Upper lobe of left lung (tissue), 4 donors: Measurements from ENCODE around the gene GNG7.
"Not testable (repeated sequence)": the region's sequence is repeated elsewhere in the genome, so short reads cannot be mapped to it uniquely, and the experiment has no call there.

Source experiments
- EP300 ChIP-seq, 4 donors: sonication (generic); formaldehyde crosslinking; IDR thresholded peaks; one replicate each; pipeline ENCODE4 v1.5.1; 2017; ENCODE audit warnings: antibody characterized with exemption in 4 of 4, control low read depth in 2 of 4
- POLR2A ChIP-seq, 4 donors: fragments of 450-650 bp; IDR thresholded peaks; one replicate each; pipeline ENCODE4 v1.5.1; 2016 to 2017; ENCODE audit warnings: antibody characterized with exemption in 4 of 4, mild to moderate bottlenecking in 2 of 4
- POLR2AphosphoS5 ChIP-seq, 2 donors: sonication (generic); formaldehyde crosslinking; IDR thresholded peaks; one replicate each; pipeline ENCODE4 v1.5.1; 2017; ENCODE audit warnings: antibody characterized with exemption in 2 of 2
- TF ChIP-seq, protein P1 (sequence below), 6 experiments: fragments of 450-650 bp in 4 of 6; fragments of 200-600 bp in 2 of 6; sonication (generic) in 2 of 6; IDR thresholded peaks; one replicate each; pipeline ENCODE4 v1.5.1; 2016 to 2019; ENCODE audit warnings: antibody characterized with exemption in 6 of 6

DNA sequence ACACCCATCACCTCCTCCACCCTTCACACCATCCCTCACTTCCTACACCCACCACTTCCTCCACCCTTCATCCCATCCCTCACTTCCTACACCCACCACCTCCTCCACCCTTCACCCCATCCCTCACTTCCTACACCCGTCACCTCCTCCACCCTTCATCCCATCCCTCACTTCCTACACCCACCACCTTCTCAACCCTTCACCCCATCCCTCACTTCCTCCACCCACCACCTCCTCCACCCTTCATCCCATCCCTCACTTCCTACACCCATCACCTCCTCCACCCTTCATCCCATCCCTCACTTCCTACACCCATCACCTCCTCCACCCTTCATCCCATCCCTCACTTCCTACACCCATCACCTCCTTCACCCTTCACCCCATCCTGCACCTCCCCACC, 11.6 kb upstream of the GNG7 start:
- TF ChIP-seq EP300, POLR2AphosphoS5, POLR2A (IDR thresholded peaks at IDR 0.05): not testable (repeated sequence)
- TF ChIP-seq, protein P1, sequence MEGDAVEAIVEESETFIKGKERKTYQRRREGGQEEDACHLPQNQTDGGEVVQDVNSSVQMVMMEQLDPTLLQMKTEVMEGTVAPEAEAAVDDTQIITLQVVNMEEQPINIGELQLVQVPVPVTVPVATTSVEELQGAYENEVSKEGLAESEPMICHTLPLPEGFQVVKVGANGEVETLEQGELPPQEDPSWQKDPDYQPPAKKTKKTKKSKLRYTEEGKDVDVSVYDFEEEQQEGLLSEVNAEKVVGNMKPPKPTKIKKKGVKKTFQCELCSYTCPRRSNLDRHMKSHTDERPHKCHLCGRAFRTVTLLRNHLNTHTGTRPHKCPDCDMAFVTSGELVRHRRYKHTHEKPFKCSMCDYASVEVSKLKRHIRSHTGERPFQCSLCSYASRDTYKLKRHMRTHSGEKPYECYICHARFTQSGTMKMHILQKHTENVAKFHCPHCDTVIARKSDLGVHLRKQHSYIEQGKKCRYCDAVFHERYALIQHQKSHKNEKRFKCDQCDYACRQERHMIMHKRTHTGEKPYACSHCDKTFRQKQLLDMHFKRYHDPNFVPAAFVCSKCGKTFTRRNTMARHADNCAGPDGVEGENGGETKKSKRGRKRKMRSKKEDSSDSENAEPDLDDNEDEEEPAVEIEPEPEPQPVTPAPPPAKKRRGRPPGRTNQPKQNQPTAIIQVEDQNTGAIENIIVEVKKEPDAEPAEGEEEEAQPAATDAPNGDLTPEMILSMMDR (IDR thresholded peaks at IDR 0.05), result not testable (repeated sequence)
